HCT116 (cell line): Measurements from ENCODE around the gene TRIM23. TPM values are rescaled to one million over a fixed set of nuclear protein-coding genes. Genes with fewer than 3 reads are reported as not detected.

Source experiments
- ATAC-seq: fragments of 200-7000 bp; cut with Tn5 transposase; 2 replicates; pipeline ENCODE4 v1.9.1; 2020; ENCODE audit warnings: mild to moderate bottlenecking, moderate library complexity
- BruUV-seq: library from RNA; stranded (reverse); fragments of 400-500 nt; replicated peaks from 2 replicates; lab custom pipeline; 2021; lab: Mats Ljungman, UMichigan
- CTCF ChIA-PET: fragments of 300-600 bp; sonication (Branson Sonifier 250); formaldehyde crosslinking; loops from one replicate; lab custom pipeline; 2021; ENCODE audit warnings: antibody characterized with exemption; lab: Charles Lee
- POLR2A ChIA-PET: fragments of 300-600, 350-600 bp; sonication (Branson Sonifier 250); formaldehyde crosslinking; loops from one replicate; lab custom pipeline; 2021; ENCODE audit warnings: antibody characterized with exemption; lab: Charles Lee
- RAD21 ChIA-PET, 2 experiments: fragments of 300-600 bp; sonication (Branson Sonifier 250); formaldehyde crosslinking; loops; one replicate each; lab custom pipeline; 2023; ENCODE audit warnings: low total read pairs in 2 of 2; ENCODE audit not compliant: uncharacterized antibody in 2 of 2, unreplicated experiment in 2 of 2, low non-redundant PET in 1 of 2; lab: Charles Lee
- DNase-seq: peaks from one replicate; pipeline ENCODE4 v3.0.0-alpha.2; 2010; ENCODE audit warnings: low read depth, low spot score
- H2AFZ ChIP-seq: fragments of 200-600 bp; shearing (Covaris generic), sonication (generic); 2 replicates; pipeline ENCODE4 v1.6.1; 2017; ENCODE audit warnings: low read depth, mixed run types, mixed read lengths, antibody characterized with exemption, low read length; ENCODE audit not compliant: poor library complexity, severe bottlenecking
- H3K27ac ChIP-seq: 2 replicates; pipeline ENCODE4 v1.5.1; 2012; ENCODE audit warnings: low read depth, low read length
- H3K27me3 ChIP-seq: fragments of 200-600 bp; sonication (generic); 2 replicates; pipeline ENCODE4 v1.6.1; 2016; ENCODE audit warnings: mixed run types, low read length, mixed read lengths; ENCODE audit not compliant: insufficient read depth
- H3K36me3 ChIP-seq, 2 experiments: fragments of 200-500 bp in 1 of 2; fragments of 200-600 bp in 1 of 2; sonication (Bioruptor generic) in 1 of 2; sonication (generic) in 1 of 2; 2 replicates each; pipeline versions ENCODE4 v1.5.1 to v1.6.1; 2014 to 2016; ENCODE audit warnings: low read length in 2 of 2, inconsistent platforms in 1 of 2, mixed read lengths in 1 of 2, mixed run types in 1 of 2; ENCODE audit not compliant: insufficient read depth in 2 of 2, control insufficient read depth in 1 of 2
- H3K4me1 ChIP-seq, 2 experiments: fragments of 200-600 bp in 1 of 2; sonication (generic) in 1 of 2; 2 replicates each; pipeline versions ENCODE4 v1.5.1 to v1.6.1; 2012 to 2017; ENCODE audit warnings: low read length in 2 of 2, inconsistent platforms in 1 of 2, mild to moderate bottlenecking in 1 of 2, mixed read lengths in 1 of 2, mixed run types in 1 of 2, moderate library complexity in 1 of 2; ENCODE audit not compliant: insufficient read depth in 2 of 2, control insufficient read depth in 1 of 2
- H3K4me2 ChIP-seq: fragments of 200-600 bp; sonication (generic); 2 replicates; pipeline ENCODE4 v1.6.1; 2017; ENCODE audit warnings: mixed run types, low read length, mixed read lengths
- H3K4me3 ChIP-seq, 2 experiments: fragments of 200-600 bp in 1 of 2; sonication (generic) in 1 of 2; replicated peaks in 1 of 2; 2 replicates each; pipeline ENCODE4 v1.5.1; 2011 to 2016; ENCODE audit warnings: low read length in 2 of 2, control low read depth in 1 of 2, low read depth in 1 of 2, mild to moderate bottlenecking in 1 of 2, mixed read lengths in 1 of 2, mixed run types in 1 of 2
- H3K79me2 ChIP-seq: fragments of 200-600 bp; sonication (generic); 2 replicates; pipeline ENCODE4 v1.6.1; 2017; ENCODE audit warnings: mild to moderate bottlenecking, mixed run types, low read length, moderate library complexity, mixed read lengths; ENCODE audit not compliant: insufficient read depth
- H3K9ac ChIP-seq: fragments of 200-600 bp; sonication (generic); 2 replicates; pipeline ENCODE4 v1.6.1; 2016; ENCODE audit warnings: low read length, mixed read lengths
- H3K9me2 ChIP-seq: fragments of 200-600 bp; sonication (generic), shearing (Covaris generic); 2 replicates; pipeline ENCODE4 v1.6.1; 2017; ENCODE audit warnings: mixed run types, mild to moderate bottlenecking, moderate library complexity; ENCODE audit not compliant: insufficient read depth
- H3K9me3 ChIP-seq, 2 experiments: fragments of 200-500 bp in 1 of 2; fragments of 200-600 bp in 1 of 2; sonication (Bioruptor generic) in 1 of 2; sonication (generic) in 1 of 2; 2 replicates each; pipeline ENCODE4 v1.6.1; 2014 to 2017; ENCODE audit warnings: low read length in 2 of 2, mixed read lengths in 2 of 2, inconsistent platforms in 1 of 2, low read depth in 1 of 2, mild to moderate bottlenecking in 1 of 2, mixed run types in 1 of 2, moderate library complexity in 1 of 2; ENCODE audit not compliant: control insufficient read depth in 1 of 2, insufficient read depth in 1 of 2
- H4K20me1 ChIP-seq: fragments of 200-600 bp; sonication (generic), shearing (Covaris generic); 2 replicates; pipeline ENCODE4 v1.6.1; 2017; ENCODE audit warnings: mixed run types, mild to moderate bottlenecking, moderate library complexity; ENCODE audit not compliant: insufficient read depth
- CBX3 ChIP-seq: IDR thresholded peaks from 2 replicates; pipeline ENCODE4 v1.6.1; 2012; ENCODE audit warnings: low read depth
- CEBPB ChIP-seq: IDR thresholded peaks from 2 replicates; pipeline ENCODE4 v1.6.1; 2012; ENCODE audit warnings: low read depth
- CTCF ChIP-seq, 3 experiments: fragments of 200-600 bp in 1 of 3; sonication (generic) in 1 of 3; IDR thresholded peaks in 2 of 3; conservative IDR thresholded peaks in 1 of 3; 2 replicates each; pipeline ENCODE4 v1.5.1; 2012 to 2017; ENCODE audit warnings: low read depth in 2 of 3, low read length in 2 of 3, antibody characterized with exemption in 1 of 3, borderline replicate concordance in 1 of 3, control low read depth in 1 of 3, mild to moderate bottlenecking in 1 of 3, mixed read lengths in 1 of 3, mixed run types in 1 of 3, moderate library complexity in 1 of 3; ENCODE audit not compliant: insufficient read depth in 1 of 3
- EZH2 ChIP-seq: fragments of 200-600 bp; sonication (generic); IDR thresholded peaks from 2 replicates; pipeline ENCODE4 v1.6.1; 2017; ENCODE audit warnings: antibody characterized with exemption, mixed run types
- POLR2A ChIP-seq: IDR thresholded peaks from 2 replicates; pipeline ENCODE4 v1.7.0; 2011; ENCODE audit warnings: borderline replicate concordance; ENCODE audit not compliant: insufficient read depth, insufficient read length; ENCODE audit errors: extremely low read depth
- POLR2AphosphoS5 ChIP-seq: IDR thresholded peaks from 2 replicates; pipeline ENCODE4 v1.6.1; 2011; ENCODE audit warnings: mild to moderate bottlenecking, low read depth, low read length, moderate library complexity
- REST ChIP-seq: IDR thresholded peaks from 2 replicates; pipeline ENCODE4 v1.6.1; 2012; ENCODE audit warnings: low read depth
- SP1 ChIP-seq: IDR thresholded peaks from 2 replicates; pipeline ENCODE4 v1.6.1; 2012; ENCODE audit warnings: low read depth
- SRF ChIP-seq: IDR thresholded peaks from 2 replicates; pipeline ENCODE4 v1.6.1; 2012; ENCODE audit warnings: low read depth
- ZNF274 ChIP-seq: fragments of 200-500 bp; sonication (Bioruptor generic); IDR thresholded peaks from 2 replicates; pipeline ENCODE4 v1.6.1; 2014; ENCODE audit warnings: mild to moderate bottlenecking, low read depth, low read length, inconsistent platforms
- intact Hi-C: fragments of 100-400 bp; cut with micrococcal nuclease; formaldehyde crosslinking; loops from 2 replicates; pipeline ENCODE4 v1.10.0; 2022
- total RNA-seq: library from RNA; stranded (reverse); gene quantifications from one replicate; pipeline ENCODE4 v1.2.1, GENCODE V29; 2021; ENCODE audit not compliant: unreplicated experiment

TRIM23 gene
- total RNA-seq, 1 experiment from 2014 or later, result 12.2 TPM

DNA sequence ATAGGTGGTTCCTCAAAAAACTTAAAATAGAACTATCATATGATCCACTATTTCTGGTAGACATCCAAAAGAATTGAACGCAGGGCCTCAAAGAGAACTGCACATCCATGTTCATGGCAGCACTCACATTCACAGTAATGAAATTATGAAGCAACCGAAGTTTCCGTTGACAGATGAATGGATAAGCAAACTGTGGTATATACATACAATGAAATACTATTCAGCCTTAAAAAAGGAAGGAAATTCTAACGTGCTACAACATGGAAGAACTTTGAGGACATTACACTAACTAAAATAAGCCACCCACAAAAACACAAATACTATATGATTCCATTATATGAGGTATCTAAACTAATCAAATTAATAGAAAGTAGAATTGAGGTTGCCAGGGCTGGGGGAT is 79.7 kb downstream of the TRIM23 start:
- intact Hi-C loops, result no loop called here
- no peak for DNase-seq
- TF ChIP-seq CEBPB (no peak), SP1 (no peak), ZNF274 (no peak), EZH2 (no peak), POLR2A (no peak), SRF (no peak), CTCF (IDR thresholded peaks at IDR 0.05 in 2 of 3, conservative IDR thresholded peaks at IDR 0.05 in 1 of 3; ENCODE audit: borderline replicate concordance in 1 of 3, insufficient read depth in 1 of 3, low read depth in 2 of 3, low read length in 2 of 3) (no peak), POLR2AphosphoS5 (no peak), REST (no peak), CBX3 (no peak)
- TF ChIP-seq, all 23 proteins: peak for 0
- BruUV-seq, result no TSS peak
- H2AFZ ChIP-seq, result no peak overlapping the region
- H3K27ac ChIP-seq, result no peak overlapping the region
- CTCF ChIA-PET, result no interaction called here
- peaks cover 7 to 13% of the 10 kb centered on the region in 2 experiments; a peak in 2 of 4 replicates for H3K36me3 ChIP-seq
- H3K9me3 ChIP-seq, result no peaks in the 10 kb centered on the region
- ATAC-seq, result no peak
- no peaks in the 10 kb centered on the region for H3K9me2 ChIP-seq
- no peak overlapping the region for H3K4me3 ChIP-seq
- no peak overlapping the region for H3K4me2 ChIP-seq
- POLR2A ChIA-PET, result no interaction called here
- H3K9ac ChIP-seq, result no peak overlapping the region
- H4K20me1 ChIP-seq, result no peaks in the 10 kb centered on the region
- H3K27me3 ChIP-seq, result no peaks in the 10 kb centered on the region
- RAD21 ChIA-PET, result interaction anchor here in 1 of 2 experiments (0.7 kb wide), 1 partner anchor 19 kb away, joined by 3 read pairs; the partner anchor contains the start of gene PPWD1
- H3K79me2 ChIP-seq, result no peaks in the 10 kb centered on the region
- no peaks in the 10 kb centered on the region for H3K4me1 ChIP-seq
